Stimulated activated CD8-positive, alpha-beta memory T cell treated with anti-CD3 and anti-CD28 coated beads, Interleukin-2, amount 100 ng/mL, for 48 hours (primary cell): ENCODE results near the gene RNASE8.

Experiments
- DNase-seq, 2 donors: peaks; one replicate each; pipeline ENCODE4 v3.0.0-alpha.2; 2020; ENCODE audit warnings: low read depth in 2 of 2

RNASE8 gene

GRCh38 chr14:21072781-21073339 lies 15.2 kb downstream of the RNASE8 start:
- DNase-seq, result no peak

GRCh38 chr14:21073921-21074320 lies 16.3 kb downstream of the RNASE8 start:
- no peak for DNase-seq

GRCh38 chr14:21074398-21075272 lies 17.0 kb downstream of the RNASE8 start:
- no peak for DNase-seq

GRCh38 chr14:21075719-21076437 lies 18.3 kb downstream of the RNASE8 start:
- no peak for DNase-seq

GRCh38 chr14:21077672-21078071 lies 20.1 kb downstream of the RNASE8 start:
- DNase-seq, result no peak

- DNase-seq, result no peak
Observed at GRCh38 chr14:21078287-21078686, 20.7 kb downstream of the RNASE8 start.

GRCh38 chr14:21078726-21079125 lies 21.1 kb downstream of the RNASE8 start:
- no peak for DNase-seq

GRCh38 chr14:21081521-21082142 lies 24.0 kb downstream of the RNASE8 start:
- DNase-seq, result no peak

GRCh38 chr14:21083565-21084325 lies 26.1 kb downstream of the RNASE8 start:
- no peak for DNase-seq

- DNase-seq, result no peak
Observed at GRCh38 chr14:21084396-21084795, 26.8 kb downstream of the RNASE8 start.

- DNase-seq, result no peak
Observed at GRCh38 chr14:21084998-21085853, 27.6 kb downstream of the RNASE8 start.

GRCh38 chr14:21086908-21087293 lies 29.3 kb downstream of the RNASE8 start:
- no peak for DNase-seq

GRCh38 chr14:21087294-21088091 lies 29.9 kb downstream of the RNASE8 start:
- no peak for DNase-seq

- no peak for DNase-seq
Observed at GRCh38 chr14:21088687-21089086, 31.1 kb downstream of the RNASE8 start.

- DNase-seq, result no peak
Observed at GRCh38 chr14:21089271-21089670, 31.6 kb downstream of the RNASE8 start.

GRCh38 chr14:21089877-21090193 lies 32.2 kb downstream of the RNASE8 start:
- no peak for DNase-seq

GRCh38 chr14:21090194-21090939 lies 32.7 kb downstream of the RNASE8 start:
- peak in 1 of 2 donors; percentile 36 for DNase-seq

GRCh38 chr14:21090940-21091663 lies 33.5 kb downstream of the RNASE8 start:
- DNase-seq, result no peak
